Esophagus squamous epithelium (tissue), 4 donors: ENCODE data around the gene OS9.

Experiments used
- POLR2A ChIP-seq, 4 donors: fragments of 450-650 bp; IDR thresholded peaks; one replicate each; pipeline ENCODE4 v1.6.1; 2017; ENCODE audit warnings: antibody characterized with exemption in 4 of 4, mild to moderate bottlenecking in 4 of 4, moderate library complexity in 3 of 4
- TF ChIP-seq, protein P1 (sequence below), 6 experiments: fragments of 450-650 bp in 4 of 6; fragments of 200-600 bp in 2 of 6; sonication (generic) in 2 of 6; IDR thresholded peaks; one replicate each; pipeline ENCODE4 v1.5.1; 2016 to 2019; ENCODE audit warnings: antibody characterized with exemption in 6 of 6, mild to moderate bottlenecking in 4 of 6, moderate library complexity in 4 of 6

DNA sequence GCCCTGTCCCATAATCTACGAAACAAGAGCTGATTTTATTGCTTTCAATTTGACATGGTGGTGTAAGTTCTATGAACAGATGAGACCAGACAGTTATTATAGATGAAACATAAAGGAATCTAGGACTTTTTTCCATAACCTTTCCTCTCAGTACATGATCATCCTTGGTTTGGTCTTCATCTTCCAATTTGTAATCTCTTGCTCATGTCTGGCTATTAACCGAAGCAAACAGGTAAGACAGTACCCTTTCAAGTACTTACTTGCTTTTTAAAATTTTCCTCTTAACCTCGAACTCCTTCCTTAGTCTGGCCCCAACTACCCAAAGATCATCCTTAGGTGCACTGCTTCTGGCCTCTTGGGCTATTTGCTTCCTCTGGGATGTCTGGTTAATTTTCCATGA, 52.1 kb downstream of the OS9 start:
- TF ChIP-seq, protein P1, sequence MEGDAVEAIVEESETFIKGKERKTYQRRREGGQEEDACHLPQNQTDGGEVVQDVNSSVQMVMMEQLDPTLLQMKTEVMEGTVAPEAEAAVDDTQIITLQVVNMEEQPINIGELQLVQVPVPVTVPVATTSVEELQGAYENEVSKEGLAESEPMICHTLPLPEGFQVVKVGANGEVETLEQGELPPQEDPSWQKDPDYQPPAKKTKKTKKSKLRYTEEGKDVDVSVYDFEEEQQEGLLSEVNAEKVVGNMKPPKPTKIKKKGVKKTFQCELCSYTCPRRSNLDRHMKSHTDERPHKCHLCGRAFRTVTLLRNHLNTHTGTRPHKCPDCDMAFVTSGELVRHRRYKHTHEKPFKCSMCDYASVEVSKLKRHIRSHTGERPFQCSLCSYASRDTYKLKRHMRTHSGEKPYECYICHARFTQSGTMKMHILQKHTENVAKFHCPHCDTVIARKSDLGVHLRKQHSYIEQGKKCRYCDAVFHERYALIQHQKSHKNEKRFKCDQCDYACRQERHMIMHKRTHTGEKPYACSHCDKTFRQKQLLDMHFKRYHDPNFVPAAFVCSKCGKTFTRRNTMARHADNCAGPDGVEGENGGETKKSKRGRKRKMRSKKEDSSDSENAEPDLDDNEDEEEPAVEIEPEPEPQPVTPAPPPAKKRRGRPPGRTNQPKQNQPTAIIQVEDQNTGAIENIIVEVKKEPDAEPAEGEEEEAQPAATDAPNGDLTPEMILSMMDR (IDR thresholded peaks at IDR 0.05), result no peak
- no peak for TF ChIP-seq POLR2A (IDR thresholded peaks at IDR 0.05)
